Stimulated activated naive CD8-positive, alpha-beta T cell treated with anti-CD3 and anti-CD28 coated beads, Interleukin-15, Interleukin-2, amounts not matched to agents 100 U/mL and 50 U/mL, for 24 hours (primary cell): ENCODE results near the gene KASH5.
"Not testable (repeated sequence)": the region's sequence is repeated elsewhere in the genome, so short reads cannot be mapped to it uniquely, and the experiment has no call there.

ENCODE experiments used
- ATAC-seq: fragments of 150-1000 bp; cut with Tn5 transposase; one replicate; pipeline ENCODE4 v1.10.0; 2021
- DNase-seq: peaks from one replicate; pipeline ENCODE4 v3.0.0; 2021

KASH5 gene

DNA sequence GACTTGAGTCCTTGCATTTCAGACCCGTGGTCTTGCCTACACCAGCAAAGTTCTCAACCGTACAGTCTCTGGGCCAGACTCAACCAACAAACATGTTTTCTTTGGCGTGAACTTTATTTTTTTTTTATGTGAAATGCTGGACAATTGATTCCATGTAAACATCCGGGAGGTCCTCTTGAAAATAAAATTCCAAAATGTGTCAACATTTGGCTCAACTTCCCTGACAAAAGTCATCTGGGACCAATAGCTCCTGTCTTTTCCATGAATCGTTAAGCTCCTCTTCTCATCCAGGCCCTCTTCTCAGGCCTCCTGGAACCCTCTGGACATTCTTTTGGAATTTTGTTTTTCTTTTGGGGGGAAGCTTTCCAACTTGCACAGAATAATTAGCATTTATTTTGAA, 67.7 kb downstream of the KASH5 start:
- ATAC-seq (no peak), DNase-seq (no peak)

DNA sequence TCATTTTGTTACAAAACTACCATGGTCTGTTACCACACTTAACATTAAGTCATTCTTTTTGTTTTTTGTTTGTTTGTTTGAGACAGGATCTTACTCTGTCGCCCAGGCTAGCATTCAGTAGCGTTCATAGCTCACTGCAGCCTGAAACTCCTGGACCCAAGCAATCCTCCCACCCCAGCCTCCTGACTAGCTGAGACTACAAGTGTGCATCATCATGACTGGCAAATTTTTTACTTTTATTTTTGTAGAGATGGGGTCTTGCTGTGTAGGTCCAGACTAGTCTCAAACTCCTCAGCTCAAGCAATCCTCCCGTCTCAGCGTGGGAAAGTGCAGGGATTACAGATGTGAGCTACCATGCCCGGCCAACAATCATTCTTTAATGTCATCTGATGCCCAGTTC, 68.3 kb downstream of the KASH5 start:
- ATAC-seq: no peak

DNA sequence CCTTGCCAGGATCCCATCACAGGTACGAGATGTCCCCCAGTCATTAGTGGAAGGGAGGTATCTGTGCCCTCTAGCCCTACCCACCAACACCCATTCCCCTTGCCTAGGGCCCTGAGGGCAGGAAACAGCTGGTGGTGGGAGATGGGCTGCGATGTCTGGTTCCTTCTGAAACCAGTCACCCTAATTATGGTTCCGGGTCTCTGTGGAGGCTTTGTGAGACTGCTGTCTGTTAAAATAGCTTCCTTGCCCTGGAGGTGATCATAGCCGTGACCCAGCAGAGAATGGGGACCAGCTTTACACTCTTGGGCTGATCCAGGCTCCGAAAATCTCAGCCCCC, 70.5 kb downstream of the KASH5 start:
- ATAC-seq (no peak), DNase-seq (no peak)

More for the DNA sequence above, 68.3 kb downstream of the KASH5 start:
- no peak for DNase-seq

DNA sequence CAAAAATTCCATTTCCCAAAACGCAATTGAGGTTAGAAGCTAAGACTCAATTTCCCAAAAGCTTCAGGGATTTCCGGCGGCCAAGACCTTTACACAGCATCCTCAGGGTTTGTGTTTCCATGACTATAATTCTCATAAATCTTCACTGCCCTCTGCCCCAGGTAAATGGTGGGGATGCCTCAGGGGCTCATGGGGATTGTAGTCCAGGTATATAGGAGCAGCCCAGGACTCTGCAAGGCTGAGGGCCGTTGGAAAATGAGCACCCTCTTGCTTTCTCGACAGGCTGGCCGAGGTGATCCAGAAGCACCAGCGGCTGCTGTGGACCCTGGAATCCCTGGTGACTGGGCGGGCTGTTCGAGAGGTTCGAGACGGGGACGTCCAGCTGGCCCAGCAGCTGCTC, 71.3 kb downstream of the KASH5 start:
- ATAC-seq (no peak), DNase-seq (no peak)

DNA sequence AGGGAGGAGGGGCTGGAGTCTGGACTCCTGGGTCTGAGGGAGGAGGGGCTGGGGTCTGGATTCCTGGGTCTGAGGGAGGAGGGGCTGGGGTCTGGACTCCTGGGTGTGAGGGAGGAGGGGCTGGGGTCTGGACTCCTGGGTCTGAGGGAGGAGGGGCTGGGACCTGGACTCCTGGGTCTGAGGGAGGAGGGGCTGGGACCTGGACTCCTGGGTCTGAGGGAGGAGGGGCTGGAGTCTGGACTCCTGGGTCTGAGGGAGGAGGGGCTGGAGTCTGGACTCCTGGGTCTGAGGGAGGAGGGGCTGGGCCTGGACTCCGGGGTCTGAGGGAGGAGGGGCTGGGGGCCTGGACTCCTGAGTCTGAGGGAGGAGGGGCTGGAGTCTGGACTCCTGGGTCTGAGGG, 73.1 kb downstream of the KASH5 start:
- not testable (repeated sequence) for DNase-seq

DNA sequence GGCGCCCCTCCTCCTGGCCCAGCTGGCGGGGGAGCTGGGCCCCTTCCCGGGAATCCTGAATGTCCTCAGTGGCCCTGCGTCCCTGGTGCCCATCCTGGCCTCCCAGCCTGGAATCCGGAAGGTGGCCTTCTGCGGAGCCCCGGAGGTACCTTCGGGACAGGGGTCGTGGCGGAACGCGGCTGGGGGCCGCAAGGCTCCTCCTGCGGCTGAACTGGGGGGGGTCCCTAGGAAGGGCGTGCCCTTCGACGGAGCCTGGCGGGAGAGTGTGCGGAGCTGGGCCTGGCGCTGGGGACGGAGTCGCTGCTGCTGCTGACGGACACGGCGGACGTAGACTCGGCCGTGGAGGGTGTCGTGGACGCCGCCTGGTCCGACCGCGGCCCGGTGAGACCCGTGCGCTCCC, 73.6 kb downstream of the KASH5 start:
- DNase-seq: no peak

More for the DNA sequence above, 73.1 kb downstream of the KASH5 start:
- not testable (repeated sequence) for ATAC-seq

DNA sequence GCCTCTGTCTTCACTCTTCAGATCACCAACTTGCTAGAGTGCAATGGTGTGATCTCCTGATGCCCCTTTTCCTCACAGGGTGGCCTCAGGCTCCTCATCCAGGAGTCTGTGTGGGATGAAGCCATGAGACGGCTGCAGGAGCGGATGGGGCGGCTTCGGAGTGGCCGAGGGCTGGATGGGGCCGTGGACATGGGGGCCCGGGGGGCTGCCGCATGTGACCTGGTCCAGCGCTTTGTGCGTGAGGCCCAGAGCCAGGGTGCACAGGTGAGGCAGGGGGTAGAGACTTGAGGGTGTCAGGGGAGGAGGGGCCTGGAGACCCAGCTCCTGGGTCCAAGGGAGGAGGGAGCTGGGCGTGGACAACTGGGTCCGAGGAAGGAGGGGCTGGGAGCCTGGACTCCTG, 74.4 kb downstream of the KASH5 start:
- DNase-seq: no peak
- ATAC-seq: no peak

More for the DNA sequence above, 73.6 kb downstream of the KASH5 start:
- ATAC-seq: no peak

DNA sequence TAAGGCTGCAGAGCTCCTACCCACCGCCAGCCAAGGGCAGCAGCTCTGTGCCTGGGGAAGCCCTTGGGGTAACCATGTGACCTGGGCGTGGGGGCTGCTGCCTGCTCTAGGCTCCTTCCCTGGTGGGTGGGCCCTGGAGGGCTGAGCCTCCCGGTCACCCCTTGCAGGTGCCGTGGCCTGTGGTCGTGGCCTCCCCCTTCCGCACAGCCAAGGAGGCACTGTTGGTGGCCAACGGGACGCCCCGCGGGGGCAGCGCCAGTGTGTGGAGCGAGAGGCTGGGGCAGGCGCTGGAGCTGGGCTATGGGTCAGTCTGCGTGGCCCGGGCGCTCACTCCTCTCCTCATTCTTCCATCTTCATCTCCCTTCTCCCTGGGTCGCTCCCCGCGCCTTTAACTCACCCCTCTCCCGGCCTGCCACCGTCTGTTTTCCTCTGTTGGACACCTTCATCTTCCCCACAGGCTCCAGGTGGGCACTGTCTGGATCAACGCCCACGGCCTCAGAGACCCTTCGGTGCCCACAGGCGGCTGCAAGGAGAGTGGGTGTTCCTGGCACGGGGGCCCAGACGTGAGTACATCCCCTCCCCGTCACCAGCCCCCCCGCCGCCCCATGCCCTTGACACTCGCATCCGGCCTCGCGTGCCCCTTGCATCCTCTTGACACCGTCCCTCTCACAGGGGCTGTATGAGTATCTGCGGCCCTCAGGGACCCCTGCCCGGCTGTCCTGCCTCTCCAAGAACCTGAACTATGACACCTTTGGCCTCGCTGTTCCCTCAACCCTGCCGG, 76.1 kb downstream of the KASH5 start:
- DNase-seq (no peak), ATAC-seq (no peak)

DNA sequence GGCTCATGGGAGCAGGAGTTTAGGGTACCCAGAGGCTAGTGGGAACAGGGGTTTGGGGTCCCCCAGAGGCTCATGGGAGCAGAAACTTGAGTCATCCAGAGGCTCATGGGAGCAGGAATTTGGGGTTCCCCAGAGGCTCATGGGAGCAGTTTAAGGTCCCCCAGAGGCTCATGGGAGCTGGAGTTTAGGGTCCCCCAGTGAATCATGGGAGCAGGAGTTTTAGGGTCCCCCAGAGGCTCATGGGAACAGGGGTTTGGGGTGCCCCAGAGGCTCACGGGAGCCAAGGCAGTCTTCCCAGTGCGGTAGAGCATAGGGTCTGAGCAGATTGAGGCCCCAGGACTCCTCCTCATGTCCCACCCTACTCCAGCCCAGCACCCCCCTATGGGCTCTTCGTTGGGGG, 77.3 kb downstream of the KASH5 start:
- ATAC-seq (no peak), DNase-seq (no peak)
